Measurements from ENCODE around the gene ABCB9.

DNA sequence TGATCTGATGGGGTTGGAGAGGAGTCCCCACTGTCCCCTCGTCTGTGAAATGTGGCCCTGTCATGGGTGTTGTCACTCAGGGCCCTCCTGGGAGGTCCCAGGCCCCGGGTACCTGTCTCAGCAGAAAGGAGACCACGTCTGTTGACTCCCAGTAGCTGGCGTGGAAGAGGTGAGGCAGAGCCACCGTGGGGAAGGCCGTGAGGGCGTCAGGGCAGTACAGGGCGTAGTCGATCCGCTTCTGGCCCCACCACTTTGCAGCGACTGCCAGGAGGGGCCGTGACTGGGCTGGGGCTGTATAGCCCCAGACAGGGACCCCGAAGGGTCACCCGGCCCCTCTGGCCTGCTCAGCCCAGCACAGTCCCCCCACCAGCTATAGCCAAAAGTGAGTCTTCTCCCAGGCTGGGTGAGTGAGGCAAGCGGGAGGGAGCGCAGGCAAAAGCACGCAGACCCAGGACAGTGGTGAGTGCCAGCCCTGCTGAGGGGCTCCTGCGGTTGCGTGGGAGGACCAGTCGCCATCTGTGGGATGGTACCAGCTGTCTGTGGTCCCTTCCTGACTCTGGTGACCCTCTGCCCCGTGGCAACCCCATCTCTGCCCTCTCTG is 22.4 kb upstream of the ABCB9 start:
- no peak for TF ChIP-seq CTCF (IDR thresholded peaks at IDR 0.05; ENCODE audit: insufficient read depth, low read depth, low read length)
- no peak for TF ChIP-seq EZH2 (IDR thresholded peaks at IDR 0.05; ENCODE audit: insufficient read depth, low read length)
